Measurements from ENCODE around the gene ANO8. TPM values are rescaled to one million over a fixed set of nuclear protein-coding genes. Genes with fewer than 3 reads are reported as not detected.
"Not testable (repeated sequence)": the region's sequence is repeated elsewhere in the genome, so short reads cannot be mapped to it uniquely, and the experiment has no call there.

Gene ANO8
- total and polyA plus RNA-seq, 7 donors: 0.46 to 10.5 (median 2.5) TPM

DNA sequence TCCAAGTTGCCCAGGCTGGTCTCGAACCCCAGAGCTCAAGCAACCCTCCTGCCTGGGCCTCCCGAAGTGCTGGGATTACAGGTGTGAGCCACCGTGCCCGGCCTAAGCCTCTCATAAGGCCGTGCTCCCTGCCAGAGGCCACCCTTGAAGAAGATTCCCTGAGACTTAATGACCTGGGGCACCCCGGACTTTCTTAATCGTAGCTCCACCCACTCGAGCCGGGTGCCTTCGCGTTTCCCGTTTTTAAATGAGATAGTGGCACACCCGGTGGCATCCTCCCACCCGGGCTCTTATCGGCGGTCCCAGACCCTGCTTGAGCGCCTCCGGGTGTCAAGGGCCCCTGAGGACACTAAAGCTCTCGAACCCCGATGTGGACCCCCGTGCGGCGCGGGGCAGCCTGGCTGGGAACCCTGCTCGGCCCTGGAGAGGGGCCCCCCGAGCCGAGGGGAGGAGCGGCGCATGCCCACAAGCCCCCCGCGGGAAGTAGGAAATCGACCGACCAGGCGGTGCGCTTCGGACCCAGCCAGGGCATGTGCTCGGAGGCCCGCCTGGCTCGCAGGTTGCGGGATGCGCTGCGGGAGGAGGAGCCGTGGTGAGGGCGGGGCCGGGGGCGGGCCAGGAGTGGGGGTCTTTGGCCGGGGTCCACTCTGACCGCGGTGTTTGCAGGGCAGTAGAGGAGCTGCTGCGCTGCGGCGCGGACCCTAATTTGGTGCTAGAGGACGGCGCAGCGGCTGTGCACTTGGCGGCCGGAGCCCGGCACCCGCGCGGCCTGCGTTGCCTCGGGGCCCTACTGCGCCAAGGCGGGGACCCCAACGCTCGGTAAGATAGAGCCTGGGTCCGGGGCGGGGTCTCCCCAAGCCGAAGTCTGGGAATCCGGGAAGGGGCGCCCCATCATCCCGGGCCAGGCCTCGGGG, 53.0 kb downstream of the ANO8 start, which contains the start of gene ANKLE1:
ANKLE1 (plus strand) TSS at position 511 of the 914 bp plus-strand sequence; CDS start at position 531, 20 bp downstream.
- no peak for DNase-seq

DNA sequence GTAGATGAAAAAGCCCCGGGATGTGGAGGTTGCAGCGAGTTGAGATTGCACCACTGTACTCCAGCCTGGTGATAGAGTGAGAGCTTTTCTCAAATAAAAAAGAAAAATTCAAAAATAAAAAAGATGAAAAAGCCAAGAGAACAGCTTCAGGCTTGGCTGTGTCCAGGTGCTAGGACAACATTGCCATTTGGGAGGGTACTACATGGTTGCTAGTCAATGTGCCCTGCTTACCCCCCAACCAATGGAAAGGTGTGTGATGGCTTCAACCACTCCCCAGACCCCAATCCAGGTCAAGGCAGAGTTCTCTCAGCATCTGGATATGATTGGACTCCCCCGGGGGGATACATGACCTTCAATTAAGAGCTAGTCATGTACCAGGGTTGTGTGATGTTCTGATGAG, 55.2 kb downstream of the ANO8 start:
- peaks cover 20 to 53% (median 33%) of the 10 kb centered on the region in 4 donors for H3K36me3 ChIP-seq
- 80 to 92% methylated on average over 3 of the region's 3 CpGs for WGBS, 2 donors

More for the DNA sequence above, 53.0 kb downstream of the ANO8 start, which contains the start of gene ANKLE1:
- H3K9me3 ChIP-seq: no peaks in the 10 kb centered on the region
- intact Hi-C loops (cut with DNase I): loop anchor here (1.0 to 5.0 kb wide), 3 partner anchors 34 to 215 kb away; partner anchors contain the start of gene NR2F6
- H3K36me3 ChIP-seq: peaks cover 1 to 30% (median 16%) of the 10 kb centered on the region in 4 donors
- no peak within 1 kb of the TSS for H3K27ac ChIP-seq
- peak within 1 kb of the TSS in 3 of 4 donors; percentile 28 to 39 (median 35) for H3K4me3 ChIP-seq
- TF ChIP-seq, protein P1, sequence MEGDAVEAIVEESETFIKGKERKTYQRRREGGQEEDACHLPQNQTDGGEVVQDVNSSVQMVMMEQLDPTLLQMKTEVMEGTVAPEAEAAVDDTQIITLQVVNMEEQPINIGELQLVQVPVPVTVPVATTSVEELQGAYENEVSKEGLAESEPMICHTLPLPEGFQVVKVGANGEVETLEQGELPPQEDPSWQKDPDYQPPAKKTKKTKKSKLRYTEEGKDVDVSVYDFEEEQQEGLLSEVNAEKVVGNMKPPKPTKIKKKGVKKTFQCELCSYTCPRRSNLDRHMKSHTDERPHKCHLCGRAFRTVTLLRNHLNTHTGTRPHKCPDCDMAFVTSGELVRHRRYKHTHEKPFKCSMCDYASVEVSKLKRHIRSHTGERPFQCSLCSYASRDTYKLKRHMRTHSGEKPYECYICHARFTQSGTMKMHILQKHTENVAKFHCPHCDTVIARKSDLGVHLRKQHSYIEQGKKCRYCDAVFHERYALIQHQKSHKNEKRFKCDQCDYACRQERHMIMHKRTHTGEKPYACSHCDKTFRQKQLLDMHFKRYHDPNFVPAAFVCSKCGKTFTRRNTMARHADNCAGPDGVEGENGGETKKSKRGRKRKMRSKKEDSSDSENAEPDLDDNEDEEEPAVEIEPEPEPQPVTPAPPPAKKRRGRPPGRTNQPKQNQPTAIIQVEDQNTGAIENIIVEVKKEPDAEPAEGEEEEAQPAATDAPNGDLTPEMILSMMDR (IDR thresholded peaks at IDR 0.05): no peak
- TF ChIP-seq EP300 (IDR thresholded peaks at IDR 0.05) (no peak), POLR2A (IDR thresholded peaks at IDR 0.05) (no peak), POLR2AphosphoS5 (IDR thresholded peaks at IDR 0.05) (no peak)
- peaks cover 0 to 18% (median 15%) of the 10 kb centered on the region in 4 donors for H3K4me1 ChIP-seq
- WGBS, 2 donors: 7% methylated on average over 75 of the region's 75 CpGs
- peaks cover 11 to 15% (median 15%) of the 10 kb centered on the region in 3 donors for H3K27me3 ChIP-seq

DNA sequence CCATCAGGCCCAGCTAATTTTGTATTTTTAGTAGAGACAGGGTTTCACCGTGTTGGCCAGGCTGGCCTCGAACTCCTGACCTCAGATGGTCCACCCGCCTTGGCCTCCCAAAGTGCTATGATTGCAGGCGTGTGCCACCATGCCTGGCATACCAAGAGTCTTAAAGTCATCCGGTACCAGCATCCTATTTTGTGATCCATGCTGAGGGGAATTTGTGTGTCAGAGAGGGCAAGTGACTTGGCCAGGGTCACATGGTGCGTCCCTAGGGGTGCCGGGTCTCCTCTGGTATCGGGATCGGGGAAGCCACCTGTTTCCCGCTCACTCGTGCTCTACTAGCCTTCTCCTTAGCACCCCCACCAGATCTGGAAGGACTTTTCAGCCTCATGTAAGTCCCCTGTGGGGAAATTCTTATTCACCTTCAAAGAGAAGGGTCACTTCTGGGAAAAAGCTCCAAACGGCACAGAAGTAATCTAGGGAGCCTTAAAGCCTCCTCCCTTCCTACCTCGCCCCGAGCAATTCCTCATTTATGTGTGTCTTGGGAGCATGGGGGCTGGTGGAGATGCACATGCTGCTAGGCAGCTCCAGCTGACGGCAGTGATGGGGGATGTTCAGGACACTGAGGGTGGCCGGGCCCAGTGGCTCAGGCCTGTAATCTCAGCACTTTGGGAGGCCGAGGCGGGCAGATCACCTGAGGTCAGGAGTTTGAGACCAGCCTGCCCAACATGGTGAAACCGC, 59.0 kb downstream of the ANO8 start:
- Histone ChIP-seq H3K4me3 (no peak overlapping the region), H3K27ac (no peak overlapping the region), H3K27me3 (no peaks in the 10 kb centered on the region), H3K36me3 (peaks cover 24 to 91% (median 57%) of the 10 kb centered on the region in 4 donors), H3K4me1 (no peaks in the 10 kb centered on the region), H3K9me3 (no peaks in the 10 kb centered on the region)
- WGBS, 2 donors: 94 to 95% methylated on average over 19 of the region's 19 CpGs
- intact Hi-C loops (cut with DNase I): no loop called here
- TF ChIP-seq POLR2AphosphoS5 (IDR thresholded peaks at IDR 0.05): no peak
- TF ChIP-seq POLR2A (IDR thresholded peaks at IDR 0.05): no peak
- no peak for TF ChIP-seq EP300 (IDR thresholded peaks at IDR 0.05)
- TF ChIP-seq, protein P1 (IDR thresholded peaks at IDR 0.05): no peak
- DNase-seq: no peak

More for the DNA sequence above, 55.2 kb downstream of the ANO8 start:
- Histone ChIP-seq H3K4me1 (peaks cover 0 to 18% (median 15%) of the 10 kb centered on the region in 4 donors), H3K27ac (no peak overlapping the region), H3K27me3 (peaks cover 11 to 15% (median 15%) of the 10 kb centered on the region in 3 donors), H3K9me3 (no peaks in the 10 kb centered on the region), H3K4me3 (no peak overlapping the region)
- TF ChIP-seq, protein P1 (IDR thresholded peaks at IDR 0.05): no peak
- TF ChIP-seq EP300 (IDR thresholded peaks at IDR 0.05) (no peak), POLR2A (IDR thresholded peaks at IDR 0.05) (no peak), POLR2AphosphoS5 (IDR thresholded peaks at IDR 0.05) (no peak)
- intact Hi-C loops (cut with DNase I): no loop called here
- DNase-seq: no peak

DNA sequence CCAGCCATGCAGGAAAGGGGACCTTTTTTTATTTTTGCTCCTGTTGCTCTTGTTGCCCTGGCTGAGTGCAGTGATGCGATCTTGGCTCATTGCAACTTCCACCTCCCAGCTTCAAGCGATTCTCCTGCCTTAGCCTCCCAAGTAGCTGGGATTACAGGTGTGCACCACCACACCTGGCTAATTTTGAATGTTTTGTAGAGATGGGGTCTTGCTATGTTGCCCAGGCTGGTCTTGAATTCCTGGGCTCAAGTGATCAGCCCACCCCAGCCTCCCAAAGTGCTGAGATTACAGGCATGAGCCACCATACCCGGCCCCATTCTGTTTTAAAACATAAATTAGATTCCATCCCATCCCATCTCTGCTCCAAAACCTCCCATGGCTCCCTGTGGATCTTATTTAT, 59.8 kb downstream of the ANO8 start:
- DNase-seq; H3K4me1 ChIP-seq; H3K4me3 ChIP-seq; H3K27me3 ChIP-seq; H3K27ac ChIP-seq; intact Hi-C loops (cut with DNase I); H3K9me3 ChIP-seq: not testable (repeated sequence)
- peaks cover 24 to 98% (median 60%) of the 10 kb centered on the region in 4 donors for H3K36me3 ChIP-seq
- WGBS, 2 donors: 98 to 99% methylated on average over 3 of the region's 3 CpGs

Other genes starting within 250 kb of the ANO8 start
- 10 to 100 TPM; 22.5 to 45.3 (median 37.8) TPM for gene USE1, start 119.5 kb downstream of the ANO8 start, total RNA-seq
- gene USE1, start 119.5 kb downstream of the ANO8 start, polyA plus RNA-seq: 10 to 100 TPM; 34.2 to 38.3 (median 34.7) TPM
- 10 to 100 TPM in 2 of 4 donors, 1 to 10 TPM in 2; 7.5 to 15.8 (median 9.6) TPM for gene OCEL1, start 108.6 kb downstream of the ANO8 start, total RNA-seq
- gene OCEL1, start 108.6 kb downstream of the ANO8 start, polyA plus RNA-seq: 10 to 100 TPM; 33.0 to 79.8 (median 49.9) TPM
- 10 to 100 TPM; 21.6 to 32.6 (median 27.8) TPM for gene NR2F6, start 88.9 kb downstream of the ANO8 start, total RNA-seq
- 10 to 100 TPM; 45.0 to 72.1 (median 59.5) TPM for gene NR2F6, start 88.9 kb downstream of the ANO8 start, polyA plus RNA-seq
- gene USHBP1, start 70.1 kb downstream of the ANO8 start, total RNA-seq: 10 to 100 TPM in 1 of 4 donors, 1 to 10 TPM in 3; 1.6 to 18.6 (median 4.4) TPM
- gene USHBP1, start 70.1 kb downstream of the ANO8 start, polyA plus RNA-seq: 1 to 10 TPM in 1 of 3 donors, under 1 TPM in 2; 0.23 to 2.1 (median 0.60) TPM
- 100 to 1,000 TPM in 2 of 4 donors, 10 to 100 TPM in 2; 90.0 to 101 (median 98.7) TPM for gene BABAM1, start 67.4 kb downstream of the ANO8 start, total RNA-seq
- gene BABAM1, start 67.4 kb downstream of the ANO8 start, polyA plus RNA-seq: 10 to 100 TPM; 71.4 to 87.1 (median 83.7) TPM
- 1 to 10 TPM in 1 of 4 donors, under 1 TPM in 3; 0.49 to 1.1 (median 0.63) TPM for gene ANKLE1, start 53.0 kb downstream of the ANO8 start, total RNA-seq
- 1 to 10 TPM in 1 of 3 donors, not detected in 2; 1.3 TPM for gene ANKLE1, start 53.0 kb downstream of the ANO8 start, polyA plus RNA-seq
- 10 to 100 TPM; 15.5 to 21.9 (median 18.8) TPM for gene ABHD8, start 31.4 kb downstream of the ANO8 start, total RNA-seq
- gene ABHD8, start 31.4 kb downstream of the ANO8 start, polyA plus RNA-seq: 1 to 10 TPM; 4.2 to 9.0 (median 7.4) TPM
- 100 to 1,000 TPM; 174 to 390 (median 267) TPM for gene MRPL34, start 29.0 kb downstream of the ANO8 start, total RNA-seq
- gene MRPL34, start 29.0 kb downstream of the ANO8 start, polyA plus RNA-seq: 100 to 1,000 TPM; 217 to 476 (median 275) TPM
- gene DDA1, start 25.3 kb downstream of the ANO8 start, total RNA-seq: 10 to 100 TPM in 2 of 4 donors, 1 to 10 TPM in 2; 6.1 to 10.3 (median 8.7) TPM
- 100 to 1,000 TPM in 1 of 3 donors, 10 to 100 TPM in 2; 57.1 to 101 (median 82.6) TPM for gene DDA1, start 25.3 kb downstream of the ANO8 start, polyA plus RNA-seq
- 10 to 100 TPM in 3 of 4 donors, 1 to 10 TPM in 1; 4.6 to 22.2 (median 15.4) TPM for gene GTPBP3, start 2.7 kb upstream of the ANO8 start, total RNA-seq
- gene GTPBP3, start 2.7 kb upstream of the ANO8 start, polyA plus RNA-seq: 10 to 100 TPM in 1 of 3 donors, 1 to 10 TPM in 2; 3.7 to 16.0 (median 4.8) TPM
- 10 to 100 TPM; 10.5 to 34.6 (median 19.7) TPM for gene PLVAP, start 42.5 kb upstream of the ANO8 start, total RNA-seq
- gene PLVAP, start 42.5 kb upstream of the ANO8 start, polyA plus RNA-seq: 10 to 100 TPM in 2 of 3 donors, 1 to 10 TPM in 1; 3.0 to 54.7 (median 13.2) TPM
- 1 to 10 TPM in 1 of 4 donors, not detected in 3; 4.4 TPM for gene CCDC194, start 59.3 kb upstream of the ANO8 start, total RNA-seq
- gene CCDC194, start 59.3 kb upstream of the ANO8 start, polyA plus RNA-seq: under 1 TPM in 1 of 3 donors, not detected in 2; 0.35 TPM
- 100 to 1,000 TPM in 3 of 4 donors, 10 to 100 TPM in 1; 81.0 to 125 (median 111) TPM for gene BST2, start 70.8 kb upstream of the ANO8 start, total RNA-seq
- gene BST2, start 70.8 kb upstream of the ANO8 start, polyA plus RNA-seq: 100 to 1,000 TPM in 1 of 3 donors, 10 to 100 TPM in 2; 37.8 to 127 (median 40.7) TPM
- gene MVB12A, start 85.2 kb upstream of the ANO8 start, total RNA-seq: 10 to 100 TPM; 40.4 to 55.8 (median 44.8) TPM
- 100 to 1,000 TPM in 1 of 3 donors, 10 to 100 TPM in 2; 71.5 to 102 (median 79.4) TPM for gene MVB12A, start 85.2 kb upstream of the ANO8 start, polyA plus RNA-seq
- gene TMEM221, start 113.8 kb upstream of the ANO8 start, total RNA-seq: 1 to 10 TPM in 2 of 4 donors, under 1 TPM in 1, not detected in 1; 0.36 to 1.8 (median 1.7) TPM
- under 1 TPM in 1 of 3 donors, not detected in 2; 0.23 TPM for gene TMEM221, start 113.8 kb upstream of the ANO8 start, polyA plus RNA-seq
- not detected for gene NXNL1, start 126.1 kb upstream of the ANO8 start, total RNA-seq
- not detected for gene NXNL1, start 126.1 kb upstream of the ANO8 start, polyA plus RNA-seq
- 10 to 100 TPM; 13.2 to 23.8 (median 15.9) TPM for gene SLC27A1, start 135.7 kb upstream of the ANO8 start, total RNA-seq
- 1 to 10 TPM in 2 of 3 donors, under 1 TPM in 1; 0.69 to 8.8 (median 3.6) TPM for gene SLC27A1, start 135.7 kb upstream of the ANO8 start, polyA plus RNA-seq
- 10 to 100 TPM; 27.8 to 54.6 (median 47.2) TPM for gene PGLS, start 176.8 kb upstream of the ANO8 start, total RNA-seq
- gene PGLS, start 176.8 kb upstream of the ANO8 start, polyA plus RNA-seq: 100 to 1,000 TPM; 103 to 122 (median 115) TPM
- gene COLGALT1, start 220.8 kb upstream of the ANO8 start, total RNA-seq: 10 to 100 TPM; 49.6 to 62.3 (median 53.5) TPM
- 10 to 100 TPM in 2 of 3 donors, 1 to 10 TPM in 1; 7.8 to 59.8 (median 15.5) TPM for gene COLGALT1, start 220.8 kb upstream of the ANO8 start, polyA plus RNA-seq